ENCODE results near the gene ANK2.

DNA sequence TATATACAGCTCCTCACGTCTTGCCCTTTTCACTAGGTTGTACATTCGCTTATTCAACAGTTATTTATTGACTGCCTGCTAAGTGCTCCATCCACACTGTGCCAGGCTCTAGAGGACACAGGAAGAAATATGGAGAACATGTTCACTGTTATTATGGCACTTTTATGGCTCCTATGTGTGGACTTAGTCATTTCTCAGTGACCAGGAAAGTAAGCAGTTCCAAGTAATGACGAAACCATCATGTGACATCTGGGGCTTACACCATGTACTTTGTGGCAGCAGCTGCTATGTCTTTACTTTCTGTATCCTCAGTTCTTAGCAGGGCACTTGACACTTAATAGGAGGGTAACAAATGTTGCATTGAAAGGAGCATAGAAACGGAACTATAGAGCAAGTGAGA is 278.0 kb downstream of the ANK2 start:
- TF ChIP-seq, protein P1, sequence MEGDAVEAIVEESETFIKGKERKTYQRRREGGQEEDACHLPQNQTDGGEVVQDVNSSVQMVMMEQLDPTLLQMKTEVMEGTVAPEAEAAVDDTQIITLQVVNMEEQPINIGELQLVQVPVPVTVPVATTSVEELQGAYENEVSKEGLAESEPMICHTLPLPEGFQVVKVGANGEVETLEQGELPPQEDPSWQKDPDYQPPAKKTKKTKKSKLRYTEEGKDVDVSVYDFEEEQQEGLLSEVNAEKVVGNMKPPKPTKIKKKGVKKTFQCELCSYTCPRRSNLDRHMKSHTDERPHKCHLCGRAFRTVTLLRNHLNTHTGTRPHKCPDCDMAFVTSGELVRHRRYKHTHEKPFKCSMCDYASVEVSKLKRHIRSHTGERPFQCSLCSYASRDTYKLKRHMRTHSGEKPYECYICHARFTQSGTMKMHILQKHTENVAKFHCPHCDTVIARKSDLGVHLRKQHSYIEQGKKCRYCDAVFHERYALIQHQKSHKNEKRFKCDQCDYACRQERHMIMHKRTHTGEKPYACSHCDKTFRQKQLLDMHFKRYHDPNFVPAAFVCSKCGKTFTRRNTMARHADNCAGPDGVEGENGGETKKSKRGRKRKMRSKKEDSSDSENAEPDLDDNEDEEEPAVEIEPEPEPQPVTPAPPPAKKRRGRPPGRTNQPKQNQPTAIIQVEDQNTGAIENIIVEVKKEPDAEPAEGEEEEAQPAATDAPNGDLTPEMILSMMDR (IDR thresholded peaks at IDR 0.05; ENCODE audit: insufficient read depth, low read depth, low read length) = no peak
- no peak for TF ChIP-seq EZH2 (IDR thresholded peaks at IDR 0.05; ENCODE audit: insufficient read depth, low read length)

All from astrocyte (in vitro differentiated cells and primary cell).